Uterus (tissue), 4 donors: ENCODE results near the gene ARHGAP11A. TPM values are rescaled to one million over a fixed set of nuclear protein-coding genes. Genes with fewer than 3 reads are reported as not detected.

Source experiments
- DNase-seq, 2 donors: peaks; one replicate each; pipeline ENCODE4 v3.0.0-alpha.2; 2019 to 2020
- H3K27ac ChIP-seq, 2 donors: fragments of 200-600 bp; sonication (generic); 1 replicate in 1 of 2; 2 replicates in 1 of 2; pipeline ENCODE4 v1.5.1; 2016 to 2018
- H3K27me3 ChIP-seq, 2 donors: fragments of 200-600 bp; sonication (generic); one replicate each; pipeline ENCODE4 v1.5.1; 2018 to 2019; ENCODE audit warnings: control low read depth in 1 of 2
- H3K36me3 ChIP-seq, 2 donors: fragments of 200-600 bp; sonication (generic); one replicate each; pipeline ENCODE4 v1.5.1; 2019; ENCODE audit warnings: control low read depth in 1 of 2
- H3K4me1 ChIP-seq, 2 donors: fragments of 200-600 bp; sonication (generic); one replicate each; pipeline ENCODE4 v1.5.1; 2018 to 2019; ENCODE audit warnings: control low read depth in 1 of 2
- H3K4me3 ChIP-seq, 2 donors: fragments of 200-600 bp; sonication (generic); 1 replicate in 1 of 2; 2 replicates in 1 of 2; pipeline ENCODE4 v1.5.1; 2018 to 2019; ENCODE audit warnings: mild to moderate bottlenecking in 1 of 2
- H3K9me3 ChIP-seq, 2 donors: fragments of 200-600 bp; sonication (generic); one replicate each; pipeline ENCODE4 v1.5.1; 2019; ENCODE audit warnings: control low read depth in 1 of 2
- POLR2A ChIP-seq, 2 donors: fragments of 450-650 bp; IDR thresholded peaks; one replicate each; pipeline ENCODE4 v1.6.1; 2016; ENCODE audit warnings: antibody characterized with exemption in 2 of 2, mild to moderate bottlenecking in 1 of 2, moderate library complexity in 1 of 2
- intact Hi-C: fragments of 100-400 bp; cut with DNase I; formaldehyde crosslinking; loops from one replicate; pipeline ENCODE4 v1.15.1; 2023; ENCODE audit warnings: low total_unique reads
- total RNA-seq, 4 donors: library from RNA; depleted of rRNA in 3 of 4; stranded (reverse); fragments of >200 nt in 3 of 4; gene quantifications; one replicate each; pipeline versions ENCODE4 v1.1.0 to v1.2.4, GENCODE V29; 2014 to 2023
- TF ChIP-seq, protein P1 (sequence below), 4 experiments: fragments of 200-600 bp in 2 of 4; fragments of 450-650 bp in 2 of 4; sonication (generic) in 2 of 4; IDR thresholded peaks; one replicate each; pipeline ENCODE4 v1.5.1; 2016 to 2019; ENCODE audit warnings: antibody characterized with exemption in 4 of 4, mild to moderate bottlenecking in 2 of 4, moderate library complexity in 1 of 4
- donor health status: DM: yes; HTN: yes; CAD: no.

Gene ARHGAP11A
- total RNA-seq, 4 donors from 2014 or later, result 0.70 to 25.0 TPM; not detected in 2

DNA sequence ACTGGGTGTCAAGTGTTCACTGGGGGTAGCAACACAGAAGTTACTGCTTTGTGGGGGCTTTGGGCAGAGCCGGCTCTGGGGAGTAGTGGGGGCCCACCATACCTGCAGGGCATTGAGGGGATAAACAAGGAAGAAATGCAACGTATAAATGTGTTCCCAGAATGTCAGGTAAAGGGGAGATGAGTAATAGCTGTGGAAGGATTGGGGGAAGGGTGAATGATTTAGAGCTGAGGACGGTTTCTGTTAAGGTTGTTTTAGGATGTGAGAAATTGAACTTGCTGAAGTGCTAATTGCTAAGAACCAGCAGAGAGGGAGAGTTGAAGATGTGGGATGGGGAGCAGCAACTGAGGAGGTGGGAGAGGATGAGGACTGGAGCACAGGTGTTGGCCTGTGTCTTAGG, 36.9 kb downstream of the ARHGAP11A start:
- H3K36me3 ChIP-seq, result no peaks in the 10 kb centered on the region
- no peak overlapping the region for H3K27ac ChIP-seq
- no peaks in the 10 kb centered on the region for H3K4me1 ChIP-seq
- no peak for DNase-seq
- TF ChIP-seq, protein P1, sequence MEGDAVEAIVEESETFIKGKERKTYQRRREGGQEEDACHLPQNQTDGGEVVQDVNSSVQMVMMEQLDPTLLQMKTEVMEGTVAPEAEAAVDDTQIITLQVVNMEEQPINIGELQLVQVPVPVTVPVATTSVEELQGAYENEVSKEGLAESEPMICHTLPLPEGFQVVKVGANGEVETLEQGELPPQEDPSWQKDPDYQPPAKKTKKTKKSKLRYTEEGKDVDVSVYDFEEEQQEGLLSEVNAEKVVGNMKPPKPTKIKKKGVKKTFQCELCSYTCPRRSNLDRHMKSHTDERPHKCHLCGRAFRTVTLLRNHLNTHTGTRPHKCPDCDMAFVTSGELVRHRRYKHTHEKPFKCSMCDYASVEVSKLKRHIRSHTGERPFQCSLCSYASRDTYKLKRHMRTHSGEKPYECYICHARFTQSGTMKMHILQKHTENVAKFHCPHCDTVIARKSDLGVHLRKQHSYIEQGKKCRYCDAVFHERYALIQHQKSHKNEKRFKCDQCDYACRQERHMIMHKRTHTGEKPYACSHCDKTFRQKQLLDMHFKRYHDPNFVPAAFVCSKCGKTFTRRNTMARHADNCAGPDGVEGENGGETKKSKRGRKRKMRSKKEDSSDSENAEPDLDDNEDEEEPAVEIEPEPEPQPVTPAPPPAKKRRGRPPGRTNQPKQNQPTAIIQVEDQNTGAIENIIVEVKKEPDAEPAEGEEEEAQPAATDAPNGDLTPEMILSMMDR (IDR thresholded peaks at IDR 0.05), result no peak
- TF ChIP-seq POLR2A (IDR thresholded peaks at IDR 0.05), result no peak
- intact Hi-C loops, result no loop called here
- H3K9me3 ChIP-seq, result no peaks in the 10 kb centered on the region
- H3K27me3 ChIP-seq, result no peaks in the 10 kb centered on the region
- no peak overlapping the region for H3K4me3 ChIP-seq

GRCh38 chr15:32656091-32656490, 40.8 kb downstream of the ARHGAP11A start:
- no peak for DNase-seq
- TF ChIP-seq, protein P1 (IDR thresholded peaks at IDR 0.05), result no peak
- no peak for TF ChIP-seq POLR2A (IDR thresholded peaks at IDR 0.05)
- H3K27ac ChIP-seq, result no peak overlapping the region
- no peaks in the 10 kb centered on the region for H3K36me3 ChIP-seq
- no peaks in the 10 kb centered on the region for H3K4me1 ChIP-seq
- H3K4me3 ChIP-seq, result no peak overlapping the region
- no peaks in the 10 kb centered on the region for H3K9me3 ChIP-seq
- no peaks in the 10 kb centered on the region for H3K27me3 ChIP-seq
- intact Hi-C loops, result no loop called here

GRCh38 chr15:32656496-32656895, 41.2 kb downstream of the ARHGAP11A start:
- no peaks in the 10 kb centered on the region for H3K4me1 ChIP-seq
- H3K27me3 ChIP-seq, result no peaks in the 10 kb centered on the region
- TF ChIP-seq POLR2A (IDR thresholded peaks at IDR 0.05), result no peak
- TF ChIP-seq, protein P1 (IDR thresholded peaks at IDR 0.05), result no peak
- H3K9me3 ChIP-seq, result no peaks in the 10 kb centered on the region
- H3K36me3 ChIP-seq, result no peaks in the 10 kb centered on the region
- no peak overlapping the region for H3K27ac ChIP-seq
- H3K4me3 ChIP-seq, result no peak overlapping the region
- intact Hi-C loops, result no loop called here
- DNase-seq, result no peak

- no peak for TF ChIP-seq POLR2A (IDR thresholded peaks at IDR 0.05)
- TF ChIP-seq, protein P1 (IDR thresholded peaks at IDR 0.05), result no peak
- Histone ChIP-seq H3K36me3 (no peaks in the 10 kb centered on the region), H3K4me3 (no peak overlapping the region), H3K9me3 (no peaks in the 10 kb centered on the region), H3K4me1 (no peaks in the 10 kb centered on the region), H3K27ac (no peak overlapping the region), H3K27me3 (no peaks in the 10 kb centered on the region)
- no peak for DNase-seq
- intact Hi-C loops, result no loop called here
These were observed 42.0 kb downstream of the ARHGAP11A start for GRCh38 chr15:32657198-32657883.

DNA sequence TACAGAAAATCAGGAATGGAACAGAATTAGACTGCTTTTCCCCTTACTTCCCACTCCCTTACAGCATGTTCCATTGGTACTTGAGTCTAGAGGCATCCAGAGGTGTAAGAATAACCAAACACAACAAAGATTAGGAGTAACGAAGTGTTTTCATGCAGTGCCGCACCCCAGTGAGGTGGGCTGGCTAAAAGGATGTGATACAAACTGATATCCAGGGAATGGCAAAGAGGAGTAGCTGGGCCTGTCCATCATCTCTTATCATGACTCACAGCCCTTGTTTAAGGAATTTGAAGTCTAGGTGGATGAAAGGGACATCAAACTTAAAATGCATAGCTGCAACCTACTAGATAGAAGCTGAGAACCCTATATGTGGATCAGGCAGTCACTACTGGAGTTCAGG, 42.6 kb downstream of the ARHGAP11A start:
- H3K9me3 ChIP-seq, result no peaks in the 10 kb centered on the region
- intact Hi-C loops, result no loop called here
- no peak for DNase-seq
- no peaks in the 10 kb centered on the region for H3K36me3 ChIP-seq
- H3K27me3 ChIP-seq, result no peaks in the 10 kb centered on the region
- H3K27ac ChIP-seq, result no peak overlapping the region
- no peak for TF ChIP-seq POLR2A (IDR thresholded peaks at IDR 0.05)
- TF ChIP-seq, protein P1 (IDR thresholded peaks at IDR 0.05), result no peak
- H3K4me1 ChIP-seq, result no peaks in the 10 kb centered on the region
- H3K4me3 ChIP-seq, result no peak overlapping the region
